Neutrophil (primary cell): ENCODE data around the gene TRIM17.
"Not testable (repeated sequence)": the region's sequence is repeated elsewhere in the genome, so short reads cannot be mapped to it uniquely, and the experiment has no call there.

Source experiments
- H3K27ac ChIP-seq: fragments of 200-600 bp; sonication (generic); 2 replicates; pipeline ENCODE4 v1.5.1; 2016; ENCODE audit warnings: mild to moderate bottlenecking, moderate library complexity
- H3K27me3 ChIP-seq: fragments of 200-600 bp; sonication (generic); 2 replicates; pipeline ENCODE4 v1.6.0; 2016; ENCODE audit warnings: mild to moderate bottlenecking
- H3K36me3 ChIP-seq: fragments of 200-600 bp; sonication (generic); 2 replicates; pipeline ENCODE4 v1.5.1; 2017
- H3K4me1 ChIP-seq, 2 experiments: fragments of 200-600 bp in 1 of 2; sonication (generic) in 1 of 2; 1 replicate in 1 of 2; 2 replicates in 1 of 2; pipeline versions ENCODE4 v1.5.1 to v1.6.1; 2013 to 2016; ENCODE audit warnings: low read depth in 1 of 2, low read length in 1 of 2, mild to moderate bottlenecking in 1 of 2, moderate library complexity in 1 of 2; ENCODE audit not compliant: control insufficient read depth in 1 of 2, insufficient read depth in 1 of 2
- H3K4me3 ChIP-seq, 2 experiments: fragments of 200-600 bp in 1 of 2; sonication (generic) in 1 of 2; 1 replicate in 1 of 2; 2 replicates in 1 of 2; pipeline ENCODE4 v1.5.1; 2013 to 2016; ENCODE audit warnings: low read depth in 1 of 2, low read length in 1 of 2, mild to moderate bottlenecking in 1 of 2, moderate library complexity in 1 of 2
- H3K9me3 ChIP-seq: fragments of 200-600 bp; sonication (generic); 2 replicates; pipeline ENCODE4 v1.5.1; 2016
- TF ChIP-seq, protein P1 (sequence below): fragments of 200-600 bp; sonication (generic); IDR thresholded peaks from 2 replicates; pipeline ENCODE4 v1.5.1; 2016; ENCODE audit warnings: antibody characterized with exemption

Gene TRIM17

DNA sequence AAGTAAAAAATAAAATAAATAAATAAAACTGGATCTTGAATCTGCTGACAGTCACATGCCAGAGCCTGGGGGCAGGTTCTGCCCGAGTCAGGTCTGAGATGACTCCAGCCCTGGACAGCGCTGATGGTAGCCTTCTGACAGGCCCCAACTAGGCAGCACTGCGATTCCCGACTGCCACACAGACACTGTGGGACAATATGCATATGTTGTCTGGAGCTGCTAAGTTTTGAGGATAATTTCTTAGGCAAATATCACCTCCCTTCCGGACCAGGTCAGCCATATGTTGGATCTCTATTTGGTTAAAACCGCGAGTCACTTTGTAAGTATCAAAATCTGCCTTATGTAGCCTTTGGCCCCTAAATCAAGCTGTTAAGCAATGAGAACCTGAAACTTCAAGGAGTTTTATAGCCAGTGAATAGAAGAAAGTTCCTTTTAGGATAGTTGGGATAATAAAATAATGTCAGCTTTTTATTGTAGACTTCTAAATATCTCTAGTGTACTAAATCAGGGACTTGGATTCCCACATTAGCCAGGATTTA lies 20.8 kb upstream of the TRIM17 start:
- TF ChIP-seq, protein P1, sequence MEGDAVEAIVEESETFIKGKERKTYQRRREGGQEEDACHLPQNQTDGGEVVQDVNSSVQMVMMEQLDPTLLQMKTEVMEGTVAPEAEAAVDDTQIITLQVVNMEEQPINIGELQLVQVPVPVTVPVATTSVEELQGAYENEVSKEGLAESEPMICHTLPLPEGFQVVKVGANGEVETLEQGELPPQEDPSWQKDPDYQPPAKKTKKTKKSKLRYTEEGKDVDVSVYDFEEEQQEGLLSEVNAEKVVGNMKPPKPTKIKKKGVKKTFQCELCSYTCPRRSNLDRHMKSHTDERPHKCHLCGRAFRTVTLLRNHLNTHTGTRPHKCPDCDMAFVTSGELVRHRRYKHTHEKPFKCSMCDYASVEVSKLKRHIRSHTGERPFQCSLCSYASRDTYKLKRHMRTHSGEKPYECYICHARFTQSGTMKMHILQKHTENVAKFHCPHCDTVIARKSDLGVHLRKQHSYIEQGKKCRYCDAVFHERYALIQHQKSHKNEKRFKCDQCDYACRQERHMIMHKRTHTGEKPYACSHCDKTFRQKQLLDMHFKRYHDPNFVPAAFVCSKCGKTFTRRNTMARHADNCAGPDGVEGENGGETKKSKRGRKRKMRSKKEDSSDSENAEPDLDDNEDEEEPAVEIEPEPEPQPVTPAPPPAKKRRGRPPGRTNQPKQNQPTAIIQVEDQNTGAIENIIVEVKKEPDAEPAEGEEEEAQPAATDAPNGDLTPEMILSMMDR = no peak
- no peak overlapping the region for H3K27ac ChIP-seq
- no peaks in the 10 kb centered on the region for H3K9me3 ChIP-seq
- H3K4me3 ChIP-seq = no peak overlapping the region
- H3K36me3 ChIP-seq = no peaks in the 10 kb centered on the region
- peaks cover 69% of the 10 kb centered on the region for H3K27me3 ChIP-seq
- no peaks in the 10 kb centered on the region for H3K4me1 ChIP-seq

DNA sequence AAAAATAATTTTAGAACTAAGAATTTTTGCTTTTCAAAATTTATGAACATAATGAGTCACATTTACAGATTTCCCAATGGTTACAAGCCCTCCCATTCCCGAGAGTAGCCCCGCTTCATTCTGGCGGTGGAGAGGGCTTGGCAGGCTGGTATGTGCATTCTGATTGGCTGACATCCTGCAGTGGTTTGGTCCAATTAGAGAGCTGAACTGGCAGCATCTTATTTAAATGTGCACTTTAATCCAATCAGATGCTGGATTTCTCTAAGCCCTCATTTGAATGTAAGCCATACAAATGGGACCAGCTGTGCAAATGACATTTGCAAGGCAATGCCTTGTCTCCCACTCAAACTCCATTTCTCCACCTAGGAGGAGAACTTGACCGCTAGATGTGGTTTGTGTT lies 18.0 kb upstream of the TRIM17 start:
- no peaks in the 10 kb centered on the region for H3K9me3 ChIP-seq
- H3K27ac ChIP-seq = no peak overlapping the region
- no peaks in the 10 kb centered on the region for H3K4me1 ChIP-seq
- H3K4me3 ChIP-seq = no peak overlapping the region
- TF ChIP-seq, protein P1 = no peak
- H3K36me3 ChIP-seq = no peaks in the 10 kb centered on the region
- peaks cover 62% of the 10 kb centered on the region for H3K27me3 ChIP-seq

DNA sequence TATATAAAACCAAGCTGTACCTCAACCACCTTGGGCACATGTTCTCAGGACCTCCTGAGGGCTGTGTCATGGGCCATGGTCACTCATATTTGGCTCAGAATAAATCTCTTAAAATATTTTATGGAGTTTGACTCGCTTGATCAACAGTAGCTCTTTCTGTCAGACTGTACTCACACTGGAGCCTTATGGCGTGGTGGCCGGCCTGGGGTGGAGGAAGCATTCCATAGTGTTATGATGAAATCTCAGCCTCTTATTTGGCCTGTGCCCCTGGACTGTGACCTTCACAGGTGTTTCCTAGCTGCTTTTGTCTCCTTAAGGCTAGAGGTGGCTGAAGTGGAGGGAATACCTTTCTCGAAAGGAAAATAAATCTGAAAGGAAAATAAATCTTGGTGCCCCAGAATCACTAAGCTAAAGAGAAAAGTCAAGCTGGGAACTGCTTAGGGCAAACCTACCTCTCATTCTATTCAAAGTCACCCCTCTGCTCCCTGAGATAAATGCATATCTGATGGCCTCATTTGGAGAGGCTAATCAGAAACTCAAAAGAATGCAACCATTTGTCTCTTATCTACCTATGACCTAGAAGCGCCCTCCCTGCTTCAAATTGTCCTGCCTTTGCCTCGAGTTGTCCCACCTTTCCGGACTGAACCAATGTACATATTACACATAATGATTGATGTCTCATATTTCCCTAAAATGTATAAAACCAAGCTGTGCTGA lies 16.8 kb upstream of the TRIM17 start:
- H3K4me3 ChIP-seq = not testable (repeated sequence)
- H3K27me3 ChIP-seq = peaks cover 70% of the 10 kb centered on the region

DNA sequence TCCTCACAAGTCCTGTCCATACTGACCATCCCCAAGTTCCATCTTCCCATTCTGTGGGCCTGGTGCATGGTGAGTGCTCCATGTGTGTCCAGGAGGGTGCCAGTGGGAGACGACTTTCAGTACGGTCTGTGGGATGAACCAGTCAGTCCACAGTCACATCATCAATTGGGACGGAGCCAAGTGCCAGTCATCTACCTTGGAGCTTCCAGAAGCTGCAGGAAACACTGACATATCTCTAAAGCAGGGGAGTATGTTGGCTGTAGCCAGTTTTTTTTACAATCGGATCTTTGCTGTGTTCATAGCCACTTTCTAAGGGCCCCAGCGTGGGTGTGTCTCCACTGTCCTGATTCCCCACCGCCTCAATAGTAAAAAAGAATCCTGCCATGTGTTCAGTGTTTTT lies 13.6 kb upstream of the TRIM17 start:
- TF ChIP-seq, protein P1 = no peak
- Histone ChIP-seq H3K9me3 (no peaks in the 10 kb centered on the region), H3K36me3 (no peaks in the 10 kb centered on the region), H3K27me3 (peaks cover 67% of the 10 kb centered on the region), H3K27ac (no peak overlapping the region), H3K4me1 (no peaks in the 10 kb centered on the region), H3K4me3 (no peak overlapping the region)

More for the DNA sequence above, 16.8 kb upstream of the TRIM17 start:
- not testable (repeated sequence) for H3K36me3 ChIP-seq, H3K27ac ChIP-seq, H3K4me1 ChIP-seq, H3K9me3 ChIP-seq

DNA sequence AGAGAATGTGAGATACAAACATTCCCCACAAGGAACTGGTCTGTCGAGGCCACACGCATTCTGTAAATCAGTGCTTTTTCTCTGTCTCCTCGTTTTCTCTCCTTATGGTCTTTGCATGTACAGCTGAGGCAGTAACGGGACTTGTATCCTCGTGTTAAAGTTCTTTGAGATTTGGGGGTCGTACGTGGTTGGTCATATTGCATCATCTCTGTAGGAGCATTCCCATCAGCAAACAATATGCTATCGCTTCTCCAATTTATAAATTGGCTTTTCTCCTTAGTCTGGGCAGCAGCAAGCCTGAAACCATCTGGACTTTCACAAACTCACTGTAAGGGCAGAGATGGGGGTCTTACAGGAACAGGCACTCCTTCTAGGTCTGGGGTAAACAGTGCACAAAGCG lies 13.0 kb upstream of the TRIM17 start:
- TF ChIP-seq, protein P1 = no peak
- no peak overlapping the region for H3K4me3 ChIP-seq
- H3K9me3 ChIP-seq = no peaks in the 10 kb centered on the region
- peaks cover 62% of the 10 kb centered on the region for H3K27me3 ChIP-seq
- no peaks in the 10 kb centered on the region for H3K4me1 ChIP-seq
- no peak overlapping the region for H3K27ac ChIP-seq
- H3K36me3 ChIP-seq = no peaks in the 10 kb centered on the region

DNA sequence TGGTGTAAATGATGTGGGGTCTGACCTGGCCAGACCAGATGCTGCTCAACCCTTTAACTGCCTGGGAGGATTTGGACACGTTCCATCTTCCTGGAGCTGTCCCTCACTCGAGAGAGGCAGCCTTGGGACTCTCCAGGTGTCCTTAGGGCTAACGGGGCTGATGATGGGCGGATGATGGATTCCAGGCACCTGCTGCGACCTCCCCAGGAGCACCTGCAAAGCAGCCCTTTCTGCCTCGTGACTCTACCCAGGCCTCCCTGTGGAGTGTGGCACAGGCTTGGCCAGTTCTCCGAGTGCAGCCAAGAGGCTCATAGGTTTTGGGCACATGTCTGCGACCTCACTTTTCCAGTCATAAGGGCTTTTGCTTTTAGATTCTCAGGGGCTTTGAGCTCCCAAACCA lies 12.3 kb upstream of the TRIM17 start:
- no peak overlapping the region for H3K27ac ChIP-seq
- no peaks in the 10 kb centered on the region for H3K4me1 ChIP-seq
- no peaks in the 10 kb centered on the region for H3K9me3 ChIP-seq
- no peaks in the 10 kb centered on the region for H3K36me3 ChIP-seq
- no peak overlapping the region for H3K4me3 ChIP-seq
- H3K27me3 ChIP-seq = peaks cover 55% of the 10 kb centered on the region
- TF ChIP-seq, protein P1 = no peak
